ENCODE results near the gene TBC1D22A. TPM values are rescaled to one million over a fixed set of nuclear protein-coding genes. Genes with fewer than 3 reads are reported as not detected.

TBC1D22A gene
- total and polyA plus RNA-seq, 11 donors: 9.4 to 30.7 (median 18.6) TPM

DNA sequence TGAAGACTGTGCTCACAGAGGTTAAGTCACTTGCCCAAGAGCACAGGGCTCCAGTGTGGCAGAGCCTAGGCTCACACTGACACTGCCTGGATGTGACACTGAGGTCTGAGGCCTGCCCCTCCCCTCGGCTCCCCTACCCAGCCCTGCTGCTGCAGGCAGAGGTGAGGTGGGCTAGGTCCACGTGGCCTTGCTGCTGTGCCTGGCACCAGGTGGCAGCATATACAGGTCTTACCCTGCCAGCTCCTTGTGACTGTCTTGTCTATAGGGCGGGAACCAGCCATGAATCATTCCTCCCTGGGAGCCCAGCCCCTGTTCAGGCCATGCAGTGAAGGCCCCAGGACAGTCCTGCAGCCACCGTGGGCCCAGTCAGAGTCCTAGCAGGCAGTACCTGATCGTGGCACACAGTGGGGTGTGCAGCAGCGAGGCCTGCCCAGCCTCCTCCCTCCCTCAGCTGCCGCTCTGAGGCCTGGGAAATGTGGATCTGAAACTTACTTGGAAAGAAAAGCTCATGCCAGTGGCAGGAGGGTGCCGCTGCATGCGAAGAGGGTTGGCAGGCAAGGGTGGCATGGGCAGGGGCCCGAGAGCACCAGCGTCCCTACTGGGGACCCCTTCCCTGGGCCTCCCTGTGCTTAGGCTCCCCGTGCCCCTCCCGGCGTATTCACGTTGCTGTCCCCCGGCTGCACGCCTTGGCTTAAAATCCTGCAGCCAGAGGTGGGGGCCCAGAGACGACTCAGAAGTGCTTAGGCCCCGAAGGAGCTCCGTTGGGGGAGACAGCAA lies 23.2 kb upstream of the TBC1D22A start:
- no peaks in the 10 kb centered on the region for H3K9me3 ChIP-seq
- ATAC-seq: peak; percentile 12 to 31 (median 20)
- H3K36me3 ChIP-seq: no peaks in the 10 kb centered on the region
- TF ChIP-seq, protein P1, sequence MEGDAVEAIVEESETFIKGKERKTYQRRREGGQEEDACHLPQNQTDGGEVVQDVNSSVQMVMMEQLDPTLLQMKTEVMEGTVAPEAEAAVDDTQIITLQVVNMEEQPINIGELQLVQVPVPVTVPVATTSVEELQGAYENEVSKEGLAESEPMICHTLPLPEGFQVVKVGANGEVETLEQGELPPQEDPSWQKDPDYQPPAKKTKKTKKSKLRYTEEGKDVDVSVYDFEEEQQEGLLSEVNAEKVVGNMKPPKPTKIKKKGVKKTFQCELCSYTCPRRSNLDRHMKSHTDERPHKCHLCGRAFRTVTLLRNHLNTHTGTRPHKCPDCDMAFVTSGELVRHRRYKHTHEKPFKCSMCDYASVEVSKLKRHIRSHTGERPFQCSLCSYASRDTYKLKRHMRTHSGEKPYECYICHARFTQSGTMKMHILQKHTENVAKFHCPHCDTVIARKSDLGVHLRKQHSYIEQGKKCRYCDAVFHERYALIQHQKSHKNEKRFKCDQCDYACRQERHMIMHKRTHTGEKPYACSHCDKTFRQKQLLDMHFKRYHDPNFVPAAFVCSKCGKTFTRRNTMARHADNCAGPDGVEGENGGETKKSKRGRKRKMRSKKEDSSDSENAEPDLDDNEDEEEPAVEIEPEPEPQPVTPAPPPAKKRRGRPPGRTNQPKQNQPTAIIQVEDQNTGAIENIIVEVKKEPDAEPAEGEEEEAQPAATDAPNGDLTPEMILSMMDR (IDR thresholded peaks at IDR 0.05): peak in 2 of 12 donors; percentile 20 to 29
- TF ChIP-seq POLR2A (IDR thresholded peaks at IDR 0.05): no peak
- peaks cover 9 to 76% (median 49%) of the 10 kb centered on the region in 12 donors for H3K4me1 ChIP-seq
- H3K27me3 ChIP-seq: no peaks in the 10 kb centered on the region
- intact Hi-C loops (cut with DNase I): loop anchor here in 8 of 10 donors (2.0 to 5.0 kb wide), 5 partner anchors 14 to 177 kb away; partner anchors contain the start of gene TBC1D22A (in 1 of the 8)
- peak overlapping the region; percentile 57 to 100 (median 92) for H3K4me3 ChIP-seq
- peak overlapping the region; percentile 90 to 100 (median 98) for H3K27ac ChIP-seq
- whole genome bisulfite sequencing, 4 donors: 49 to 58% (median 57%) methylated on average over 13 to 20 of the region's 20 CpGs
- peak in 4 of 5 donors; percentile 45 to 77 (median 72) for DNase-seq

DNA sequence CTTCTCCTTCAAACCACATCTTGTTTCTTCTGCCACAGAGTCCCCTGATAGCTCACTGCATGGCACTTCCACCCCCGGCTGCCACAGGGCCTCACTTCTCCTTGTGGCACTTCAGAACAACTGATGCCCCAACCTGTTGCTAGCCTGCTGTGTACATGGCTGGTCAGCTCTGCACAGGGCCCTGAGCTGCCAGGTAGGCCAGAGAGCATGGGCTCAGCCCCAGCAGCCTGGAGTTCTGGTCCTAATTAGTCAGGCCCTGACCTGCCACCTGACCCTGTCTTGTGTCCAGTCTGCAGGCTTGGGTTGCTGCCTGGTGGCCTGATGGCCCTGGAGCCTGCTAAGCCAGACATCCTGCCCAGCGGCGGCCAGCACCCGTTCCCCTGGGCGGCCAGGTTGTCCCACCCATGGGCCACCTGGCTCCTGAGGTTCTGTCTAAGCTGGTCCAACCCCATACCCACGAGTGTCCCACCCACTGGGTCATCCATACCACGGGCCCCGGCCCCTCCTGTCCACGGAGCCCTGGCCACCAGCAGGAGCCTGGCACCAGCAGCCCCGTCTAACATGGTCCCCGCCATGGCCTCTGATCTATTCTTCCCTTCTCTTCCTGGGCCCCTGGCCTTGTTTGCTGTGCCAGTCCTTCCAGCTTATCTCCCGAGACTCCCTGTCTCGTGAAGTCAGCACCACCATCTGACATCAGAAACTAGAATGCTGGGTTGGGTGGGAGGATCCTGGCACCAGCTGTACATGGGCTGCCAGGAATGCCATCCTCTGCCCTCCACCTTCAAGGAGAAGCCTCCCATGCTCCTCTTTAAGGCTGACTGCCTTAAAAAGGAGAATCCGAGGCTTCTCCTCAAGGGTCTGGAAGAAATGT lies 21.3 kb upstream of the TBC1D22A start:
- peak; percentile 14 to 48 (median 32) for ATAC-seq
- H3K9me3 ChIP-seq: no peaks in the 10 kb centered on the region
- 66 to 76% (median 73%) methylated on average over 9 to 14 of the region's 14 CpGs for WGBS, 4 donors
- H3K4me1 ChIP-seq: peaks cover 0 to 57% (median 31%) of the 10 kb centered on the region in 12 donors
- H3K27me3 ChIP-seq: no peaks in the 10 kb centered on the region
- TF ChIP-seq, protein P1 (IDR thresholded peaks at IDR 0.05): no peak
- peak in 1 of 2 donors; percentile 36 for TF ChIP-seq POLR2A (IDR thresholded peaks at IDR 0.05)
- intact Hi-C loops (cut with DNase I): loop anchor here in 1 of 10 donors (2.0 kb wide), 1 partner anchor 20 kb away; no protein-coding TSS in a partner anchor
- no peaks in the 10 kb centered on the region for H3K36me3 ChIP-seq
- peak in 1 of 5 donors; percentile 74 for DNase-seq
- H3K4me3 ChIP-seq: no peak overlapping the region
- H3K27ac ChIP-seq: peak overlapping the region; percentile 37 to 99 (median 85)

DNA sequence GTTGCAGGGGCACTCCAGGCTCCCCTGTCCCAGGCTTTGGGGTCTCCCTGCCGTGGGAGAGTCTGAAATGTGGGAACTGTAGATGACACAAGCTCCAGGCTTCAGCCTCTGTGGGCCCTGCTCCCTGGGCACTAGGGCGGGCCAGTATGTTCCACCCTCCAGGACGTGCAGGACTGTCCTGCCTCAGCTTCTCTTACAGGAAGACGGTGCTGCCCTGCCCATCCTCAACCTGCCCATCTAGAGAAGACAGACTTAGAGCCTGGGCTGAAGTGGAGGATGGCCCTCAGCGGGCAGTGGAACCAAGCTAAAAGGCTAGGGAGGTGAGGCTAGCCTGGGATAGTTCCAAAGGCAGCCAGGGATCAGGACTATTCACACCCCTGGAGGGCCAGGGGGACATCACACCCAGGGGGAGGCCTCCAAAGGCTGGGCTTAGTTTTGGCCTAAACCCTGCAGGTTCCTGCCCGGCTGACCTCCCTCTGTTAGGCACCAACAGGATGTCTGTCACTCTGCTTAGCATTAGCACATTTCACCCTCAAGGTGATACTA lies 20.4 kb upstream of the TBC1D22A start:
- no peaks in the 10 kb centered on the region for H3K36me3 ChIP-seq
- 80 to 85% (median 81%) methylated on average over 5 to 6 of the region's 6 CpGs for WGBS, 4 donors
- no peak for DNase-seq
- H3K9me3 ChIP-seq: no peaks in the 10 kb centered on the region
- no peak for ATAC-seq
- no peaks in the 10 kb centered on the region for H3K27me3 ChIP-seq
- TF ChIP-seq, protein P1 (IDR thresholded peaks at IDR 0.05): peak in 1 of 12 donors; percentile 14
- TF ChIP-seq POLR2A (IDR thresholded peaks at IDR 0.05): no peak
- intact Hi-C loops (cut with DNase I): loop anchor here in 1 of 10 donors (2.0 kb wide), 1 partner anchor 19 kb away; no protein-coding TSS in a partner anchor
- H3K27ac ChIP-seq: peak overlapping the region in 10 of 12 donors; percentile 49 to 99 (median 91)
- no peak overlapping the region for H3K4me3 ChIP-seq
- H3K4me1 ChIP-seq: peaks cover 0 to 48% (median 22%) of the 10 kb centered on the region in 12 donors

Data from heart left ventricle (tissue), 16 donors.